Measurements from ENCODE around the gene TGFBR3.

Gene TGFBR3

GRCh38 chr1:91706140-91706957 lies 179.6 kb downstream of the TGFBR3 start:
- no peaks in the 10 kb centered on the region for H3K9me2 ChIP-seq (replicated peaks; ENCODE audit: insufficient read depth, low read length)
- H4K20me1 ChIP-seq (ENCODE audit: low read depth, low read length): no peaks in the 10 kb centered on the region
- H3K4me3 ChIP-seq (ENCODE audit: insufficient read depth, low read length, poor library complexity, severe bottlenecking): no peak overlapping the region
- no peak overlapping the region for H3K27ac ChIP-seq (ENCODE audit: low read depth, low read length)
- TF ChIP-seq CTCF (IDR thresholded peaks at IDR 0.05; ENCODE audit: insufficient read depth, low read length, poor library complexity, severe bottlenecking) (no peak), EZH2phosphoT487 (conservative IDR thresholded peaks at IDR 0.05; ENCODE audit: low read length) (no peak)
- H3K27me3 ChIP-seq (ENCODE audit: low read length): no peaks in the 10 kb centered on the region
- no peaks in the 10 kb centered on the region for H3K79me2 ChIP-seq (ENCODE audit: insufficient read depth, low read length)
- no peaks in the 10 kb centered on the region for H3K9me3 ChIP-seq (ENCODE audit: insufficient read depth, low read length)
- no peak overlapping the region for H3K9ac ChIP-seq (ENCODE audit: low read length)
- H3K4me2 ChIP-seq (ENCODE audit: low read depth, low read length, poor library complexity, severe bottlenecking): no peak overlapping the region
- no peaks in the 10 kb centered on the region for H3K36me3 ChIP-seq (ENCODE audit: low read length)
- H3F3A ChIP-seq (ENCODE audit: insufficient read depth): no peaks in the 10 kb centered on the region
- no peak overlapping the region for H2AFZ ChIP-seq (ENCODE audit: low read depth, low read length, severe bottlenecking)

GRCh38 chr1:91704746-91705145 lies 181.2 kb downstream of the TGFBR3 start:
- Histone ChIP-seq H3K4me3 (ENCODE audit: insufficient read depth, low read length, poor library complexity, severe bottlenecking) (no peak overlapping the region), H3K9me3 (ENCODE audit: insufficient read depth, low read length) (no peaks in the 10 kb centered on the region), H3K9me2 (replicated peaks; ENCODE audit: insufficient read depth, low read length) (no peaks in the 10 kb centered on the region), H2AFZ (ENCODE audit: low read depth, low read length, severe bottlenecking) (no peak overlapping the region), H3K27ac (ENCODE audit: low read depth, low read length) (no peak overlapping the region), H4K20me1 (ENCODE audit: low read depth, low read length) (no peaks in the 10 kb centered on the region), H3K9ac (ENCODE audit: low read length) (no peak overlapping the region), H3K4me2 (ENCODE audit: low read depth, low read length, poor library complexity, severe bottlenecking) (no peak overlapping the region), H3K27me3 (ENCODE audit: low read length) (no peaks in the 10 kb centered on the region), H3K79me2 (ENCODE audit: insufficient read depth, low read length) (no peaks in the 10 kb centered on the region), H3K36me3 (ENCODE audit: low read length) (no peaks in the 10 kb centered on the region), H3F3A (ENCODE audit: insufficient read depth) (no peaks in the 10 kb centered on the region)
- no peak for TF ChIP-seq CTCF (IDR thresholded peaks at IDR 0.05; ENCODE audit: insufficient read depth, low read length, poor library complexity, severe bottlenecking)
- no peak for TF ChIP-seq EZH2phosphoT487 (conservative IDR thresholded peaks at IDR 0.05; ENCODE audit: low read length)

GRCh38 chr1:91703095-91703494 lies 182.9 kb downstream of the TGFBR3 start:
- H3F3A ChIP-seq (ENCODE audit: insufficient read depth): no peaks in the 10 kb centered on the region
- no peaks in the 10 kb centered on the region for H3K9me2 ChIP-seq (replicated peaks; ENCODE audit: insufficient read depth, low read length)
- no peak overlapping the region for H3K9ac ChIP-seq (ENCODE audit: low read length)
- H3K27me3 ChIP-seq (ENCODE audit: low read length): no peaks in the 10 kb centered on the region
- H4K20me1 ChIP-seq (ENCODE audit: low read depth, low read length): no peaks in the 10 kb centered on the region
- no peak overlapping the region for H3K4me3 ChIP-seq (ENCODE audit: insufficient read depth, low read length, poor library complexity, severe bottlenecking)
- TF ChIP-seq EZH2phosphoT487 (conservative IDR thresholded peaks at IDR 0.05; ENCODE audit: low read length) (no peak), CTCF (IDR thresholded peaks at IDR 0.05; ENCODE audit: insufficient read depth, low read length, poor library complexity, severe bottlenecking) (no peak)
- no peaks in the 10 kb centered on the region for H3K9me3 ChIP-seq (ENCODE audit: insufficient read depth, low read length)
- no peaks in the 10 kb centered on the region for H3K36me3 ChIP-seq (ENCODE audit: low read length)
- H3K79me2 ChIP-seq (ENCODE audit: insufficient read depth, low read length): no peaks in the 10 kb centered on the region
- no peak overlapping the region for H3K4me2 ChIP-seq (ENCODE audit: low read depth, low read length, poor library complexity, severe bottlenecking)
- H3K27ac ChIP-seq (ENCODE audit: low read depth, low read length): no peak overlapping the region
- H2AFZ ChIP-seq (ENCODE audit: low read depth, low read length, severe bottlenecking): no peak overlapping the region
